HepG2 (cell line): Measurements from ENCODE around the gene ZNF512B. TPM values are rescaled to one million over a fixed set of nuclear protein-coding genes. Genes with fewer than 3 reads are reported as not detected.

ENCODE experiments used
- BHLHE40 ChIP-seq: IDR thresholded peaks from 2 replicates; pipeline ENCODE4 v1.6.1; 2011; ENCODE audit warnings: low read length, improper control_type of control experiment
- CENPT ChIP-seq: sonication (generic); formaldehyde crosslinking; IDR thresholded peaks from 2 replicates; pipeline ENCODE4 v1.8.0; 2022; ENCODE audit warnings: low read depth, mild to moderate bottlenecking, moderate library complexity, missing genetic modification reagents
- HNRNPLL ChIP-seq: fragments of 200-400 bp; formaldehyde crosslinking; IDR thresholded peaks from 2 replicates; pipeline ENCODE4 v1.6.1; 2017; ENCODE audit warnings: mild to moderate bottlenecking, low read depth, low read length; ENCODE audit not compliant: poor library complexity, severe bottlenecking
- SOX6 ChIP-seq, 2 experiments: fragments of 450-650 bp in 1 of 2; sonication (generic) in 1 of 2; formaldehyde crosslinking in 1 of 2; IDR thresholded peaks; 2 replicates each; pipeline versions ENCODE4 v1.4.0 to v1.6.1; 2017 to 2020; ENCODE audit warnings: antibody characterized with exemption in 1 of 2, mild to moderate bottlenecking in 1 of 2, missing genetic modification reagents in 1 of 2
- ZNF138 ChIP-seq: sonication (generic); formaldehyde crosslinking; IDR thresholded peaks from 2 replicates; pipeline ENCODE4 v1.5.0; 2020; ENCODE audit warnings: mild to moderate bottlenecking, low read depth, missing genetic modification reagents
- ZNF17 ChIP-seq: sonication (generic); formaldehyde crosslinking; IDR thresholded peaks from 2 replicates; pipeline ENCODE4 v1.5.0; 2020; ENCODE audit warnings: mild to moderate bottlenecking, missing genetic modification reagents
- ZNF451 ChIP-seq: sonication (generic); formaldehyde crosslinking; IDR thresholded peaks from 2 replicates; pipeline ENCODE4 v1.5.0; 2020; ENCODE audit warnings: mild to moderate bottlenecking, missing genetic modification reagents
- ZNF484 ChIP-seq: sonication (generic); formaldehyde crosslinking; IDR thresholded peaks from 2 replicates; pipeline ENCODE4 v1.5.1; 2020; ENCODE audit warnings: mild to moderate bottlenecking, low read depth, missing genetic modification reagents, borderline replicate concordance
- ZNF616 ChIP-seq: sonication (generic); formaldehyde crosslinking; IDR thresholded peaks from 2 replicates; pipeline ENCODE4 v1.5.0; 2020; ENCODE audit warnings: low read depth, mild to moderate bottlenecking, missing genetic modification reagents
- ZNF737 ChIP-seq: sonication (generic); formaldehyde crosslinking; IDR thresholded peaks from 2 replicates; pipeline ENCODE4 v1.5.0; 2020; ENCODE audit warnings: missing genetic modification reagents, mild to moderate bottlenecking, borderline replicate concordance
- polyA plus RNA-seq, 8 experiments: library from polyadenylated mRNA; depleted of rRNA in 3 of 8; stranded (reverse) in 7 of 8; unstranded in 1 of 8; fragments of >200 nt; fragmentation: Illumina TruSeq in 4 of 8; extraction: Trizol in 4 of 8; gene quantifications; 2 replicates each; pipeline versions ENCODE4 v1.2.1 to v1.2.3, GENCODE V29; 2011 to 2016; ENCODE audit warnings: low read depth in 4 of 8, missing spikeins in 1 of 8, mixed read lengths in 1 of 8; ENCODE audit not compliant: insufficient read depth in 1 of 8
- total RNA-seq, 5 experiments: library from RNA; depleted of rRNA; stranded (reverse); fragments of >200 nt; fragmentation: Illumina TruSeq; extraction: Trizol; gene quantifications; 2 replicates each; pipeline ENCODE4 v1.2.3, GENCODE V29; 2016; ENCODE audit warnings: low read depth in 1 of 5
- TF ChIP-seq, protein P1 (sequence below): sonication (generic); formaldehyde crosslinking; IDR thresholded peaks from 2 replicates; pipeline ENCODE4 v1.4.0; 2020; ENCODE audit warnings: missing genetic modification reagents
- TF ChIP-seq, protein P2 (sequence below): sonication (generic); formaldehyde crosslinking; IDR thresholded peaks from 2 replicates; pipeline ENCODE4 v1.5.1; 2020; ENCODE audit warnings: mild to moderate bottlenecking, missing genetic modification reagents
- TF ChIP-seq, protein P3 (sequence below): fragments of 450-650 bp; IDR thresholded peaks from 2 replicates; pipeline ENCODE4 v1.6.1; 2016
- TF ChIP-seq, protein P4 (sequence below): sonication (generic); formaldehyde crosslinking; conservative IDR thresholded peaks from 2 replicates; pipeline ENCODE4 v1.8.0; 2022; ENCODE audit warnings: missing genetic modification reagents
- TF ChIP-seq, protein P5 (sequence below): sonication (generic); formaldehyde crosslinking; IDR thresholded peaks from 2 replicates; pipeline ENCODE4 v1.5.1; 2020; ENCODE audit warnings: missing genetic modification reagents, mild to moderate bottlenecking, borderline replicate concordance

The ZNF512B gene
- total and polyA plus RNA-seq, 2 of the 13 experiments (the other 11 are each of a cell fraction or from before 2014, with no cell fraction given), result 11.5 to 30.6 TPM

DNA sequence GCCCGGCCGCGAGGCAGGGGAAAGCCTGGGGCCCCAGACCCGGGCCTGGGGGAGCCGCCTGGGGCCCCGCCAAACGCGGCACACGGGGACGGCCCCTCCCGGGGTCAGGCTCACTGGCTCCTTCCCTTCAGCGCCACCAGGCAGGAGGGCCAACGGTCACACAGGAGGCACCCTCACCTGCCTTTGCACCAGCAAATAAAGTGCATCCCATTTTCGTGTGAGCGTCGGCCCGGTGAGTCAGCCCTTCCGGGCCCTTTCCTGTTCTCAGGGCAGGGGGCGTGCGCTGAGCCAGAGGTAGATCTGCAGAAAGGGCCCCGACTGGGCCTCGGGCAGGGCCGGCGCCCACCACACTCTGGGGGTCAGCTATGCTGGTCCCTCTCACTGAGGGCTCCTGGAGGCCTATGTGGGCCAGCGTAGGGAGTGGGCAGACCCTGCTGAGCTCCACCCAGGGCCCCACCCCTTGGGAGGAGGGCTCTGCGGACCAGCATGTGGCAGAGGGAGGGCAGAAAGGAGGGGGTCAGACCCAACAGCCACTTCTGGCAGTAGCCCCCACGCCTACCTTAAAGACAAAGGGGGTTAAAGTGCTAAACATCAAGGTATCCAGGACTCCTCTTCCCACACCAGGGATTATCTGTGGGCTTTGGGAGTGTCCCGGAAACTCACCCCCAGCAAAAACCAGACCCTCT lies 12.6 kb downstream of the ZNF512B start (continued):
- TF ChIP-seq ZNF737 (CRISPR knock-in tag) (no peak), BHLHE40 (peak; percentile 4; the same call in 1 of the 2 replicates), ZNF17 (CRISPR knock-in tag) (0 out of 2 replicates have a peak, but pooled peaks have one; percentile 57), ZNF138 (no peak), ZNF451 (CRISPR knock-in tag) (0 out of 2 replicates have a peak, but pooled peaks have one; percentile 14), CENPT (CRISPR knock-in tag) (0 out of 2 replicates have a peak, but pooled peaks have one; percentile 28), ZNF484 (CRISPR knock-in tag) (0 out of 2 replicates have a peak, but pooled peaks have one; percentile 15), ZNF616 (CRISPR knock-in tag) (no peak), HNRNPLL (peak; percentile 69), SOX6 (IDR thresholded peaks at IDR 0.05) (no peak), SOX6 (CRISPR knock-in tag; IDR thresholded peaks at IDR 0.05) (no peak)
- TF ChIP-seq, protein P1, sequence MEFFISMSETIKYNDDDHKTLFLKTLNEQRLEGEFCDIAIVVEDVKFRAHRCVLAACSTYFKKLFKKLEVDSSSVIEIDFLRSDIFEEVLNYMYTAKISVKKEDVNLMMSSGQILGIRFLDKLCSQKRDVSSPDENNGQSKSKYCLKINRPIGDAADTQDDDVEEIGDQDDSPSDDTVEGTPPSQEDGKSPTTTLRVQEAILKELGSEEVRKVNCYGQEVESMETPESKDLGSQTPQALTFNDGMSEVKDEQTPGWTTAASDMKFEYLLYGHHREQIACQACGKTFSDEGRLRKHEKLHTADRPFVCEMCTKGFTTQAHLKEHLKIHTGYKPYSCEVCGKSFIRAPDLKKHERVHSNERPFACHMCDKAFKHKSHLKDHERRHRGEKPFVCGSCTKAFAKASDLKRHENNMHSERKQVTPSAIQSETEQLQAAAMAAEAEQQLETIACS, result no peak
- TF ChIP-seq, protein P2, sequence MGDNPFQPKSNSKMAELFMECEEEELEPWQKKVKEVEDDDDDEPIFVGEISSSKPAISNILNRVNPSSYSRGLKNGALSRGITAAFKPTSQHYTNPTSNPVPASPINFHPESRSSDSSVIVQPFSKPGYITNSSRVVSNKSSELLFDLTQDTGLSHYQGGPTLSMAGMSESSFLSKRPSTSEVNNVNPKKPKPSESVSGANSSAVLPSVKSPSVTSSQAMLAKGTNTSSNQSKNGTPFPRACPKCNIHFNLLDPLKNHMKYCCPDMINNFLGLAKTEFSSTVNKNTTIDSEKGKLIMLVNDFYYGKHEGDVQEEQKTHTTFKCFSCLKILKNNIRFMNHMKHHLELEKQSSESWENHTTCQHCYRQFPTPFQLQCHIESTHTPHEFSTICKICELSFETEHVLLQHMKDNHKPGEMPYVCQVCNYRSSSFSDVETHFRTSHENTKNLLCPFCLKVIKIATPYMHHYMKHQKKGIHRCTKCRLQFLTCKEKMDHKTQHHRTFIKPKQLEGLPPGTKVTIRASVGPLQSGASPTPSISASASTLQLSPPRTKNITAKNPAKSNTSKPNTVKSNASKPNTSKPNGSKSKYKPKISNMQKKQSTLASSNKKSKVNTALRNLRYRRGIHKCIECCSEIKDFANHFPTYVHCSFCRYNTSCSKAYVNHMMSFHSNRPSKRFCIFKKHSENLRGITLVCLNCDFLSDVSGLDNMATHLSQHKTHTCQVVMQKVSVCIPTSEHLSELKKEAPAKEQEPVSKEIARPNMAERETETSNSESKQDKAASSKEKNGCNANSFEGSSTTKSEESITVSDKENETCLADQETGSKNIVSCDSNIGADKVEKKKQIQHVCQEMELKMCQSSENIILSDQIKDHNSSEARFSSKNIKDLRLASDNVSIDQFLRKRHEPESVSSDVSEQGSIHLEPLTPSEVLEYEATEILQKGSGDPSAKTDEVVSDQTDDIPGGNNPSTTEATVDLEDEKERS, result peak; percentile 83
- TF ChIP-seq, protein P3, sequence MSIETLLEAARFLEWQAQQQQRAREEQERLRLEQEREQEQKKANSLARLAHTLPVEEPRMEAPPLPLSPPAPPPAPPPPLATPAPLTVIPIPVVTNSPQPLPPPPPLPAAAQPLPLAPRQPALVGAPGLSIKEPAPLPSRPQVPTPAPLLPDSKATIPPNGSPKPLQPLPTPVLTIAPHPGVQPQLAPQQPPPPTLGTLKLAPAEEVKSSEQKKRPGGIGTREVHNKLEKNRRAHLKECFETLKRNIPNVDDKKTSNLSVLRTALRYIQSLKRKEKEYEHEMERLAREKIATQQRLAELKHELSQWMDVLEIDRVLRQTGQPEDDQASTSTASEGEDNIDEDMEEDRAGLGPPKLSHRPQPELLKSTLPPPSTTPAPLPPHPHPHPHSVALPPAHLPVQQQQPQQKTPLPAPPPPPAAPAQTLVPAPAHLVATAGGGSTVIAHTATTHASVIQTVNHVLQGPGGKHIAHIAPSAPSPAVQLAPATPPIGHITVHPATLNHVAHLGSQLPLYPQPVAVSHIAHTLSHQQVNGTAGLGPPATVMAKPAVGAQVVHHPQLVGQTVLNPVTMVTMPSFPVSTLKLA, result no peak
- TF ChIP-seq, protein P4, sequence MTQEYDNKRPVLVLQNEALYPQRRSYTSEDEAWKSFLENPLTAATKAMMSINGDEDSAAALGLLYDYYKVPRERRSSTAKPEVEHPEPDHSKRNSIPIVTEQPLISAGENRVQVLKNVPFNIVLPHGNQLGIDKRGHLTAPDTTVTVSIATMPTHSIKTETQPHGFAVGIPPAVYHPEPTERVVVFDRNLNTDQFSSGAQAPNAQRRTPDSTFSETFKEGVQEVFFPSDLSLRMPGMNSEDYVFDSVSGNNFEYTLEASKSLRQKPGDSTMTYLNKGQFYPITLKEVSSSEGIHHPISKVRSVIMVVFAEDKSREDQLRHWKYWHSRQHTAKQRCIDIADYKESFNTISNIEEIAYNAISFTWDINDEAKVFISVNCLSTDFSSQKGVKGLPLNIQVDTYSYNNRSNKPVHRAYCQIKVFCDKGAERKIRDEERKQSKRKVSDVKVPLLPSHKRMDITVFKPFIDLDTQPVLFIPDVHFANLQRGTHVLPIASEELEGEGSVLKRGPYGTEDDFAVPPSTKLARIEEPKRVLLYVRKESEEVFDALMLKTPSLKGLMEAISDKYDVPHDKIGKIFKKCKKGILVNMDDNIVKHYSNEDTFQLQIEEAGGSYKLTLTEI (CRISPR knock-in tag), result no peak
- TF ChIP-seq, protein P5, sequence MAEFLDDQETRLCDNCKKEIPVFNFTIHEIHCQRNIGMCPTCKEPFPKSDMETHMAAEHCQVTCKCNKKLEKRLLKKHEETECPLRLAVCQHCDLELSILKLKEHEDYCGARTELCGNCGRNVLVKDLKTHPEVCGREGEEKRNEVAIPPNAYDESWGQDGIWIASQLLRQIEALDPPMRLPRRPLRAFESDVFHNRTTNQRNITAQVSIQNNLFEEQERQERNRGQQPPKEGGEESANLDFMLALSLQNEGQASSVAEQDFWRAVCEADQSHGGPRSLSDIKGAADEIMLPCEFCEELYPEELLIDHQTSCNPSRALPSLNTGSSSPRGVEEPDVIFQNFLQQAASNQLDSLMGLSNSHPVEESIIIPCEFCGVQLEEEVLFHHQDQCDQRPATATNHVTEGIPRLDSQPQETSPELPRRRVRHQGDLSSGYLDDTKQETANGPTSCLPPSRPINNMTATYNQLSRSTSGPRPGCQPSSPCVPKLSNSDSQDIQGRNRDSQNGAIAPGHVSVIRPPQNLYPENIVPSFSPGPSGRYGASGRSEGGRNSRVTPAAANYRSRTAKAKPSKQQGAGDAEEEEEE, result no peak
